HepG2 (cell line): ENCODE measurements around the gene DHX16. TPM values are rescaled to one million over a fixed set of nuclear protein-coding genes. Genes with fewer than 3 reads are reported as not detected.
A peak's percentile ranks its signal among the peaks of the same experiment; 100 is the strongest.

Experiments used
- ADNP ChIP-seq: sonication (generic); formaldehyde crosslinking; IDR thresholded peaks from 2 replicates; pipeline ENCODE4 v1.4.0; 2020; ENCODE audit warnings: missing genetic modification reagents
- CENPT ChIP-seq: sonication (generic); formaldehyde crosslinking; IDR thresholded peaks from 2 replicates; pipeline ENCODE4 v1.8.0; 2022; ENCODE audit warnings: low read depth, mild to moderate bottlenecking, moderate library complexity, missing genetic modification reagents
- CHCHD3 ChIP-seq: sonication (generic); formaldehyde crosslinking; IDR thresholded peaks from 2 replicates; pipeline ENCODE4 v1.8.0; 2022; ENCODE audit warnings: mild to moderate bottlenecking, missing genetic modification reagents, moderate library complexity
- EP300 ChIP-seq, 3 experiments: sonication (generic) in 1 of 3; formaldehyde crosslinking in 1 of 3; IDR thresholded peaks; 2 replicates each; pipeline versions ENCODE4 v1.5.1 to v1.6.1; 2011 to 2020; ENCODE audit warnings: low read depth in 2 of 3, low read length in 2 of 3, borderline replicate concordance in 1 of 3, improper control_type of control experiment in 1 of 3, mild to moderate bottlenecking in 1 of 3, missing genetic modification reagents in 1 of 3, moderate library complexity in 1 of 3
- FOXM1 ChIP-seq: sonication (generic); formaldehyde crosslinking; IDR thresholded peaks from 2 replicates; pipeline ENCODE4 v1.5.0; 2020; ENCODE audit warnings: missing genetic modification reagents
- HMG20B ChIP-seq: conservative IDR thresholded peaks from 2 replicates; pipeline ENCODE4 v1.6.1; 2016; ENCODE audit warnings: missing genetic modification reagents, missing compliant biosample characterization
- HNRNPUL1 ChIP-seq: fragments of 200-400 bp; formaldehyde crosslinking; IDR thresholded peaks from 2 replicates; pipeline ENCODE4 v1.6.1; 2017; ENCODE audit warnings: low read depth, mild to moderate bottlenecking, low read length, moderate library complexity
- NFIB ChIP-seq: sonication (generic); formaldehyde crosslinking; IDR thresholded peaks from 2 replicates; pipeline ENCODE4 v1.9.0; 2021; ENCODE audit warnings: missing genetic modification reagents, mild to moderate bottlenecking, borderline replicate concordance
- TRIM24 ChIP-seq: sonication (generic); formaldehyde crosslinking; IDR thresholded peaks from 2 replicates; pipeline ENCODE4 v1.8.0; 2022; ENCODE audit warnings: mild to moderate bottlenecking, missing genetic modification reagents
- ZFP1 ChIP-seq: IDR thresholded peaks from 2 replicates; pipeline ENCODE4 v1.6.1; 2016
- ZFP36 ChIP-seq: fragments of 150-350 bp; IDR thresholded peaks from 2 replicates; pipeline ENCODE4 v1.6.1; 2018; ENCODE audit warnings: borderline replicate concordance, low read length, low read depth; ENCODE audit not compliant: partially characterized antibody
- ZFP62 ChIP-seq: sonication (generic); formaldehyde crosslinking; IDR thresholded peaks from 2 replicates; pipeline ENCODE4 v1.4.0; 2020; ENCODE audit warnings: missing genetic modification reagents
- ZNF33A ChIP-seq: sonication (generic); formaldehyde crosslinking; IDR thresholded peaks from 2 replicates; pipeline ENCODE4 v1.5.1; 2020; ENCODE audit warnings: missing genetic modification reagents, mild to moderate bottlenecking, moderate library complexity, borderline replicate concordance
- ZNF674 ChIP-seq: sonication (generic); formaldehyde crosslinking; IDR thresholded peaks from 2 replicates; pipeline ENCODE4 v1.5.0; 2020; ENCODE audit warnings: low read depth, mild to moderate bottlenecking, missing genetic modification reagents
- ZNF747 ChIP-seq: sonication (generic); formaldehyde crosslinking; IDR thresholded peaks from 2 replicates; pipeline ENCODE4 v1.8.1; 2023; ENCODE audit warnings: missing genetic modification reagents, mild to moderate bottlenecking, borderline replicate concordance
- ZNF850 ChIP-seq: sonication (generic); formaldehyde crosslinking; conservative IDR thresholded peaks from 2 replicates; pipeline ENCODE4 v1.9.0; 2021; ENCODE audit warnings: mild to moderate bottlenecking, missing genetic modification reagents
- ZSCAN30 ChIP-seq: sonication (generic); formaldehyde crosslinking; IDR thresholded peaks from 2 replicates; pipeline ENCODE4 v1.5.0; 2020; ENCODE audit warnings: mild to moderate bottlenecking, missing genetic modification reagents
- polyA plus RNA-seq, 8 experiments: library from polyadenylated mRNA; depleted of rRNA in 3 of 8; stranded (reverse) in 7 of 8; unstranded in 1 of 8; fragments of >200 nt; fragmentation: Illumina TruSeq in 4 of 8; extraction: Trizol in 4 of 8; gene quantifications; 2 replicates each; pipeline versions ENCODE4 v1.2.1 to v1.2.3, GENCODE V29; 2011 to 2016; ENCODE audit warnings: low read depth in 4 of 8, missing spikeins in 1 of 8, mixed read lengths in 1 of 8; ENCODE audit not compliant: insufficient read depth in 1 of 8
- total RNA-seq, 5 experiments: library from RNA; depleted of rRNA; stranded (reverse); fragments of >200 nt; fragmentation: Illumina TruSeq; extraction: Trizol; gene quantifications; 2 replicates each; pipeline ENCODE4 v1.2.3, GENCODE V29; 2016; ENCODE audit warnings: low read depth in 1 of 5
- TF ChIP-seq, protein P1 (sequence below): sonication (generic); formaldehyde crosslinking; IDR thresholded peaks from 2 replicates; pipeline ENCODE4 v1.8.0; 2022; ENCODE audit warnings: mild to moderate bottlenecking, missing genetic modification reagents, moderate library complexity
- TF ChIP-seq, protein P2 (sequence below): sonication (generic); formaldehyde crosslinking; IDR thresholded peaks from 2 replicates; pipeline ENCODE4 v1.8.0; 2022; ENCODE audit warnings: low read depth, missing genetic modification reagents
- TF ChIP-seq, protein P3 (sequence below): sonication (generic); formaldehyde crosslinking; IDR thresholded peaks from 2 replicates; pipeline ENCODE4 v1.5.0; 2020; ENCODE audit warnings: missing genetic modification reagents
- TF ChIP-seq, protein P4 (sequence below): sonication (generic); formaldehyde crosslinking; IDR thresholded peaks from 2 replicates; pipeline ENCODE4 v1.5.0; 2020; ENCODE audit warnings: missing genetic modification reagents, mild to moderate bottlenecking, borderline replicate concordance
- TF ChIP-seq, protein P5 (sequence below): sonication (generic); formaldehyde crosslinking; IDR thresholded peaks from 2 replicates; pipeline ENCODE4 v1.4.0; 2020; ENCODE audit warnings: missing genetic modification reagents, mild to moderate bottlenecking, borderline replicate concordance

The DHX16 gene
- total and polyA plus RNA-seq, 2 of the 13 experiments (the other 11 are each of a cell fraction or from before 2014, with no cell fraction given), result 57.0 to 58.5 TPM

DNA sequence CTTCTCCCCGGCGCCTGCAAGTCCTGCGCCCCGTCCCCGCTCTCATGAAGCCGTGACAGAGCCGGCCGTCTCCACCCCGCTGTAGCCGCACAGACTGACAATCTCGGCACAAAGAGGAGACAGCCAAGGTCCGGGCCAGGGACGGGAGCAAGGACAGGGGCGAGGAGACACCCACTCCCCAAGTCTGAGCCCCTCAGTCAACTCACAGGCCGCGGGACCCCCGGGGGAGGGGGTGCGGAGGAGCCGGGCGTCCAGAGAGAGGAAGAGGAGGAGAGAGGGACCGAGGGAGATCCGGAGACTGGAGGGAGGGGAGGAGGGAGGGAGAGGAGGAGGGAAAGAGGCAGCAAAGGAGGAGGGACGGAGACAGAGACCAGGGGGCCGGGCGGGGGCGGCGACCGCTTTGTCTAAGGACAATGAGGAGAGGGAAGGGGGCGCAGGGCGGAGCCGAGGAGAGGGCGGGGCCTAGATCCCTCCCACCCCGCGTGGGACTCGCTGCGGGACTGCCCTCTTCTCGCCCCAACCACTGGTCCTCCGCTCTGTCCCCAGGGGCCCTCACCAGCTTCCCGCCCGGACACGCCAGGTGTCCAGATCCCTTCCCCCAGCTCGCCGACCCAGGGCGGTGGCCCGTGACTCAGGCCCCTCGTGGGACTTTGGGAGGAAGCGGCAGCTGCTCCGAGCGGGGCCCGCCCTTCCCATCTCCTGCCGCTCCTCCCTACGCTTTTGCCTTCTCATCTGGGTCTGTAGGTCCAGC is 14.3 kb upstream of the DHX16 start (continued):
- peak in 1 of 2 experiments; percentile 55; a peak in 1 of 4 replicates for TF ChIP-seq EP300 (IDR thresholded peaks at IDR 0.05; ENCODE audit: low read depth in 2 of 2, low read length in 2 of 2)
- TF ChIP-seq EP300 (CRISPR knock-in tag; IDR thresholded peaks at IDR 0.05; ENCODE audit: borderline replicate concordance), result no peak
- TF ChIP-seq ZNF674 (CRISPR knock-in tag), result no peak
- no peak; the same call in 1 of the 2 replicates for TF ChIP-seq ZNF747 (CRISPR knock-in tag)
- TF ChIP-seq ADNP, result no peak
- TF ChIP-seq ZSCAN30 (CRISPR knock-in tag), result no peak
- TF ChIP-seq, protein P1, sequence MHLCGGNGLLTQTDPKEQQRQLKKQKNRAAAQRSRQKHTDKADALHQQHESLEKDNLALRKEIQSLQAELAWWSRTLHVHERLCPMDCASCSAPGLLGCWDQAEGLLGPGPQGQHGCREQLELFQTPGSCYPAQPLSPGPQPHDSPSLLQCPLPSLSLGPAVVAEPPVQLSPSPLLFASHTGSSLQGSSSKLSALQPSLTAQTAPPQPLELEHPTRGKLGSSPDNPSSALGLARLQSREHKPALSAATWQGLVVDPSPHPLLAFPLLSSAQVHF (CRISPR knock-in tag), result no peak
- TF ChIP-seq TRIM24, result no peak
- no peak for TF ChIP-seq ZFP36
- TF ChIP-seq ZNF33A (CRISPR knock-in tag), result no peak
- TF ChIP-seq ZFP1 (CRISPR knock-in tag), result no peak
- no peak for TF ChIP-seq CHCHD3
- no peak for TF ChIP-seq ZFP62 (CRISPR knock-in tag)
- TF ChIP-seq ZNF850 (CRISPR knock-in tag), result no peak
- TF ChIP-seq, protein P2, sequence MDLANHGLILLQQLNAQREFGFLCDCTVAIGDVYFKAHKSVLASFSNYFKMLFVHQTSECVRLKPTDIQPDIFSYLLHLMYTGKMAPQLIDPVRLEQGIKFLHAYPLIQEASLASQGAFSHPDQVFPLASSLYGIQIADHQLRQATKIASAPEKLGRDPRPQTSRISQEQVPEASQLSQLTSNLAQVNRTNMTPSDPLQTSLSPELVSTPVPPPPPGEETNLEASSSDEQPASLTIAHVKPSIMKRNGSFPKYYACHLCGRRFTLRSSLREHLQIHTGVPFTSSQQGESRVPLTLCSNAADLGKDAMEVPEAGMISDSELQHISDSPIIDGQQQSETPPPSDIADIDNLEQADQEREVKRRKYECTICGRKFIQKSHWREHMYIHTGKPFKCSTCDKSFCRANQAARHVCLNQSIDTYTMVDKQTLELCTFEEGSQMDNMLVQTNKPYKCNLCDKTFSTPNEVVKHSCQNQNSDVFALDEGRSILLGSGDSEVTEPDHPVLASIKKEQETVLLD (CRISPR knock-in tag), result no peak
- TF ChIP-seq HNRNPUL1, result no peak
- no peak for TF ChIP-seq FOXM1 (CRISPR knock-in tag)
- TF ChIP-seq HMG20B (CRISPR knock-in tag), result no peak
- TF ChIP-seq CENPT (CRISPR knock-in tag), result 0 out of 2 replicates have a peak, but pooled peaks have one; percentile 24
- TF ChIP-seq, protein P3, sequence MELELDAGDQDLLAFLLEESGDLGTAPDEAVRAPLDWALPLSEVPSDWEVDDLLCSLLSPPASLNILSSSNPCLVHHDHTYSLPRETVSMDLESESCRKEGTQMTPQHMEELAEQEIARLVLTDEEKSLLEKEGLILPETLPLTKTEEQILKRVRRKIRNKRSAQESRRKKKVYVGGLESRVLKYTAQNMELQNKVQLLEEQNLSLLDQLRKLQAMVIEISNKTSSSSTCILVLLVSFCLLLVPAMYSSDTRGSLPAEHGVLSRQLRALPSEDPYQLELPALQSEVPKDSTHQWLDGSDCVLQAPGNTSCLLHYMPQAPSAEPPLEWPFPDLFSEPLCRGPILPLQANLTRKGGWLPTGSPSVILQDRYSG (CRISPR knock-in tag), result no peak
- TF ChIP-seq, protein P4, sequence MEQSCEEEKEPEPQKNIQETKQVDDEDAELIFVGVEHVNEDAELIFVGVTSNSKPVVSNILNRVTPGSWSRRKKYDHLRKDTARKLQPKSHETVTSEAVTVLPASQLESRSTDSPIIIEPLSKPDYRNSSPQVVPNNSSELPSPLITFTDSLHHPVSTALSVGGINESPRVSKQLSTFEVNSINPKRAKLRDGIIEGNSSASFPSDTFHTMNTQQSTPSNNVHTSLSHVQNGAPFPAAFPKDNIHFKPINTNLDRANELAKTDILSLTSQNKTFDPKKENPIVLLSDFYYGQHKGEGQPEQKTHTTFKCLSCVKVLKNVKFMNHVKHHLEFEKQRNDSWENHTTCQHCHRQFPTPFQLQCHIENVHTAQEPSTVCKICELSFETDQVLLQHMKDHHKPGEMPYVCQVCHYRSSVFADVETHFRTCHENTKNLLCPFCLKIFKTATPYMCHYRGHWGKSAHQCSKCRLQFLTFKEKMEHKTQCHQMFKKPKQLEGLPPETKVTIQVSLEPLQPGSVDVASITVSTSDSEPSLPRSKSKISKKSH (CRISPR knock-in tag), result no peak; the same call in 1 of the 2 replicates
- TF ChIP-seq, protein P5, sequence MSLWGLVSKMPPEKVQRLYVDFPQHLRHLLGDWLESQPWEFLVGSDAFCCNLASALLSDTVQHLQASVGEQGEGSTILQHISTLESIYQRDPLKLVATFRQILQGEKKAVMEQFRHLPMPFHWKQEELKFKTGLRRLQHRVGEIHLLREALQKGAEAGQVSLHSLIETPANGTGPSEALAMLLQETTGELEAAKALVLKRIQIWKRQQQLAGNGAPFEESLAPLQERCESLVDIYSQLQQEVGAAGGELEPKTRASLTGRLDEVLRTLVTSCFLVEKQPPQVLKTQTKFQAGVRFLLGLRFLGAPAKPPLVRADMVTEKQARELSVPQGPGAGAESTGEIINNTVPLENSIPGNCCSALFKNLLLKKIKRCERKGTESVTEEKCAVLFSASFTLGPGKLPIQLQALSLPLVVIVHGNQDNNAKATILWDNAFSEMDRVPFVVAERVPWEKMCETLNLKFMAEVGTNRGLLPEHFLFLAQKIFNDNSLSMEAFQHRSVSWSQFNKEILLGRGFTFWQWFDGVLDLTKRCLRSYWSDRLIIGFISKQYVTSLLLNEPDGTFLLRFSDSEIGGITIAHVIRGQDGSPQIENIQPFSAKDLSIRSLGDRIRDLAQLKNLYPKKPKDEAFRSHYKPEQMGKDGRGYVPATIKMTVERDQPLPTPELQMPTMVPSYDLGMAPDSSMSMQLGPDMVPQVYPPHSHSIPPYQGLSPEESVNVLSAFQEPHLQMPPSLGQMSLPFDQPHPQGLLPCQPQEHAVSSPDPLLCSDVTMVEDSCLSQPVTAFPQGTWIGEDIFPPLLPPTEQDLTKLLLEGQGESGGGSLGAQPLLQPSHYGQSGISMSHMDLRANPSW, result no peak
- no peak for TF ChIP-seq NFIB
